Tibial nerve (tissue), 3 donors: Measurements from ENCODE around the gene ACKR4.

ENCODE experiments used
- POLR2A ChIP-seq, 2 donors: fragments of 450-650 bp; IDR thresholded peaks; one replicate each; pipeline ENCODE4 v1.6.1; 2017; ENCODE audit warnings: antibody characterized with exemption in 2 of 2, mild to moderate bottlenecking in 2 of 2, moderate library complexity in 2 of 2
- TF ChIP-seq, protein P1 (sequence below), 5 experiments: fragments of 200-600 bp in 3 of 5; fragments of 450-650 bp in 2 of 5; sonication (generic) in 3 of 5; IDR thresholded peaks; one replicate each; pipeline ENCODE4 v1.5.1; 2016 to 2019; ENCODE audit warnings: antibody characterized with exemption in 5 of 5, mild to moderate bottlenecking in 3 of 5, moderate library complexity in 2 of 5

DNA sequence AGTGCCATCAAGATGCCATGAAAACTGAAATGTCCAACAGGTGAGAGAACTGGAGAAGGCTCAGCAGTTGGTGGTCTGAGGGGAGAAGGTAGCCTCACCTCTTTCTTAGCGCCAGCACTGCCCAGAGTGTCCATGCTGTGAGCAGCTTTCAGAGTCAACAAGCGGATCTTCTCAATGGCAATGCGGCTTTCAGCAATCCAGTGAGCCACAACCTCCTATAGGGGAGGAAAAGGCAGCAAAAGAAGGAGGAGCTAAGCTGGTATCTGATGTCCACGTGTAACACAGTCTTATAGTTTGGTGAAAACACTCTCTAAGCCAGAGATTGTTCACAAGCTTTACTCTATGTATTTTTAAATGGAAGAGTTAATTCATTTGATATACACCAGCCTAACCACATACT is 36.1 kb upstream of the ACKR4 start:
- TF ChIP-seq, protein P1, sequence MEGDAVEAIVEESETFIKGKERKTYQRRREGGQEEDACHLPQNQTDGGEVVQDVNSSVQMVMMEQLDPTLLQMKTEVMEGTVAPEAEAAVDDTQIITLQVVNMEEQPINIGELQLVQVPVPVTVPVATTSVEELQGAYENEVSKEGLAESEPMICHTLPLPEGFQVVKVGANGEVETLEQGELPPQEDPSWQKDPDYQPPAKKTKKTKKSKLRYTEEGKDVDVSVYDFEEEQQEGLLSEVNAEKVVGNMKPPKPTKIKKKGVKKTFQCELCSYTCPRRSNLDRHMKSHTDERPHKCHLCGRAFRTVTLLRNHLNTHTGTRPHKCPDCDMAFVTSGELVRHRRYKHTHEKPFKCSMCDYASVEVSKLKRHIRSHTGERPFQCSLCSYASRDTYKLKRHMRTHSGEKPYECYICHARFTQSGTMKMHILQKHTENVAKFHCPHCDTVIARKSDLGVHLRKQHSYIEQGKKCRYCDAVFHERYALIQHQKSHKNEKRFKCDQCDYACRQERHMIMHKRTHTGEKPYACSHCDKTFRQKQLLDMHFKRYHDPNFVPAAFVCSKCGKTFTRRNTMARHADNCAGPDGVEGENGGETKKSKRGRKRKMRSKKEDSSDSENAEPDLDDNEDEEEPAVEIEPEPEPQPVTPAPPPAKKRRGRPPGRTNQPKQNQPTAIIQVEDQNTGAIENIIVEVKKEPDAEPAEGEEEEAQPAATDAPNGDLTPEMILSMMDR (IDR thresholded peaks at IDR 0.05): no peak
- TF ChIP-seq POLR2A (IDR thresholded peaks at IDR 0.05): no peak
